Right lobe of liver (tissue), 6 donors: ENCODE results near the gene MARK4. TPM values are rescaled to one million over a fixed set of nuclear protein-coding genes. Genes with fewer than 3 reads are reported as not detected.

Experiments used
- ATAC-seq, 4 donors: fragments of 200-7000 bp; cut with Tn5 transposase; one replicate each; pipeline ENCODE4 v1.9.1; 2020; ENCODE audit warnings: mild to moderate bottlenecking in 4 of 4, moderate library complexity in 4 of 4
- DNase-seq, 3 donors: peaks; one replicate each; pipeline ENCODE4 v3.0.0-alpha.2; 2020
- H3K27ac ChIP-seq, 3 donors: fragments of 200-600 bp; one replicate each; pipeline ENCODE4 v1.8.0; 2022
- H3K27me3 ChIP-seq, 2 donors: fragments of 200-600 bp; one replicate each; pipeline ENCODE4 v1.8.0; 2022
- H3K36me3 ChIP-seq, 4 donors: fragments of 200-600 bp; sonication (generic) in 1 of 4; one replicate each; pipeline versions ENCODE4 v1.5.1 to v1.8.0; 2017 to 2022; ENCODE audit warnings: control low read depth in 1 of 4
- H3K4me1 ChIP-seq, 4 donors: fragments of 200-600 bp; sonication (generic) in 1 of 4; one replicate each; pipeline versions ENCODE4 v1.5.1 to v1.8.0; 2017 to 2022; ENCODE audit warnings: control low read depth in 1 of 4
- H3K4me3 ChIP-seq, 3 donors: fragments of 200-600 bp; one replicate each; pipeline ENCODE4 v1.8.0; 2022
- H3K9me3 ChIP-seq, 4 donors: fragments of 200-600 bp; sonication (generic) in 1 of 4; one replicate each; pipeline versions ENCODE4 v1.5.1 to v1.8.0; 2017 to 2022; ENCODE audit warnings: control low read depth in 1 of 4
- POLR2A ChIP-seq: fragments of 450-650 bp; IDR thresholded peaks from one replicate; pipeline ENCODE4 v1.6.1; 2017; ENCODE audit warnings: antibody characterized with exemption, mild to moderate bottlenecking
- WGBS: methylation state at CpG from one replicate; pipeline ENCODE4 v1.1.6; 2018; ENCODE audit warnings: low coverage, low lambda C conversion rate; ENCODE audit not compliant: insufficient coverage; ENCODE audit errors: missing lambda C conversion rate; 5-methylcytosine and 5-hydroxymethylcytosine counted together
- intact Hi-C, 2 donors: fragments of 100-400 bp; cut with DNase I; formaldehyde crosslinking; loops; one replicate each; pipeline versions ENCODE4 v1.11.2 to v1.14.1; 2022
- total RNA-seq, 6 experiments: library from RNA; depleted of rRNA in 2 of 6; stranded (reverse); fragments of >200 nt in 2 of 6; fragmentation: NEBNext Ultra II Directional in 3 of 6; extraction: Animal tissue kit (Norgen Biotek cat#: 25700) in 3 of 6; gene quantifications; one replicate each; pipeline versions ENCODE4 v1.1.0 to v1.2.4, GENCODE V29; 2016 to 2023
- TF ChIP-seq, protein P1 (sequence below), 4 donors: fragments of 200-600 bp in 3 of 4; fragments of 450-650 bp in 1 of 4; IDR thresholded peaks; one replicate each; pipeline versions ENCODE4 v1.5.1 to v1.8.0; 2016 to 2022; ENCODE audit warnings: antibody characterized with exemption in 4 of 4, mild to moderate bottlenecking in 2 of 4
- donor health status: DM: no; HTN: yes; CAD: no.
- donor health status: DM: no; HTN: no; CAD: no.
- donor health status: DM: no; HTN: no; CAD: no.
- donor health status: DM: no; HTN: yes; CAD: no.
- donor health status: DM: no; HTN: yes; CAD: no.

The MARK4 gene
- total RNA-seq, 6 experiments from 2014 or later, result 14.2 to 23.5 (median 17.5) TPM

- ATAC-seq, result no peak
- TF ChIP-seq, protein P1, sequence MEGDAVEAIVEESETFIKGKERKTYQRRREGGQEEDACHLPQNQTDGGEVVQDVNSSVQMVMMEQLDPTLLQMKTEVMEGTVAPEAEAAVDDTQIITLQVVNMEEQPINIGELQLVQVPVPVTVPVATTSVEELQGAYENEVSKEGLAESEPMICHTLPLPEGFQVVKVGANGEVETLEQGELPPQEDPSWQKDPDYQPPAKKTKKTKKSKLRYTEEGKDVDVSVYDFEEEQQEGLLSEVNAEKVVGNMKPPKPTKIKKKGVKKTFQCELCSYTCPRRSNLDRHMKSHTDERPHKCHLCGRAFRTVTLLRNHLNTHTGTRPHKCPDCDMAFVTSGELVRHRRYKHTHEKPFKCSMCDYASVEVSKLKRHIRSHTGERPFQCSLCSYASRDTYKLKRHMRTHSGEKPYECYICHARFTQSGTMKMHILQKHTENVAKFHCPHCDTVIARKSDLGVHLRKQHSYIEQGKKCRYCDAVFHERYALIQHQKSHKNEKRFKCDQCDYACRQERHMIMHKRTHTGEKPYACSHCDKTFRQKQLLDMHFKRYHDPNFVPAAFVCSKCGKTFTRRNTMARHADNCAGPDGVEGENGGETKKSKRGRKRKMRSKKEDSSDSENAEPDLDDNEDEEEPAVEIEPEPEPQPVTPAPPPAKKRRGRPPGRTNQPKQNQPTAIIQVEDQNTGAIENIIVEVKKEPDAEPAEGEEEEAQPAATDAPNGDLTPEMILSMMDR (IDR thresholded peaks at IDR 0.05), result no peak
- no peak for TF ChIP-seq POLR2A
- WGBS, result 93% methylated on average over 8 of the region's 12 CpGs
- no peaks in the 10 kb centered on the region for H3K27me3 ChIP-seq
- no peak for DNase-seq
- no peak overlapping the region for H3K4me3 ChIP-seq
- intact Hi-C loops, result no loop called here
- H3K36me3 ChIP-seq, result no peaks in the 10 kb centered on the region
- peaks cover 0 to 8% (median 3%) of the 10 kb centered on the region in 4 donors for H3K4me1 ChIP-seq
- H3K9me3 ChIP-seq, result no peaks in the 10 kb centered on the region
- H3K27ac ChIP-seq, result no peak overlapping the region
Measured at GRCh38 chr19:45303269-45304060, 52.4 kb downstream of the MARK4 start.

- Histone ChIP-seq H3K27ac (no peak overlapping the region), H3K36me3 (no peaks in the 10 kb centered on the region), H3K4me1 (peaks cover 0 to 8% (median 3%) of the 10 kb centered on the region in 4 donors), H3K27me3 (no peaks in the 10 kb centered on the region), H3K9me3 (no peaks in the 10 kb centered on the region), H3K4me3 (no peak overlapping the region)
- WGBS, result 61% methylated on average over 3 of the region's 4 CpGs
- DNase-seq (no peak), ATAC-seq (peak in 2 of 4 donors; percentile 5 to 23)
- intact Hi-C loops, result no loop called here
- TF ChIP-seq, protein P1 (IDR thresholded peaks at IDR 0.05), result no peak
- no peak for TF ChIP-seq POLR2A
Measured at GRCh38 chr19:45304141-45304926, 53.3 kb downstream of the MARK4 start.

DNA sequence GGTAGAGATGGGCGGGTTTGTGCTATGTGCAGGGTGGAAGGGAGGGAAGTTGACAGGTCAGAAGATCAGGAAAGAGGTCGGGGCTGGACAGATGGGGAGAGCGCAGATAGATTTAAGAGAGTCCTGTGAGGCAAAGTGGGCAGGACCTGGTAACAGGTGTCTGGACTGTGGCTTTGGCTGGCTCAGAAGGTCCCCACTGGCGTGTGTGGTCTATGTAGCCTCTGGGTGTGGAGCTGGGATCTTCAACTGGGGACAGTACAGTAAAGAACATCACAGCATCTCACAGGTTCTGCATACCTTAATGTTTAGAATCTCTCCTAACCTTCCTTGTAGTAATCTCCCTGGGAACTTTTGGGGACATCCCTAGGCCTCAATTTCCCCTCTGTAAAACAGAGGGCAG lies 53.9 kb downstream of the MARK4 start:
- no peak overlapping the region for H3K4me3 ChIP-seq
- WGBS, result 26% methylated on average over 4 of the region's 4 CpGs
- no peaks in the 10 kb centered on the region for H3K27me3 ChIP-seq
- no peaks in the 10 kb centered on the region for H3K9me3 ChIP-seq
- intact Hi-C loops, result no loop called here
- DNase-seq, result no peak
- H3K4me1 ChIP-seq, result peaks cover 0 to 4% (median 1%) of the 10 kb centered on the region in 4 donors
- TF ChIP-seq POLR2A, result no peak
- TF ChIP-seq, protein P1 (IDR thresholded peaks at IDR 0.05), result no peak
- H3K27ac ChIP-seq, result no peak overlapping the region
- ATAC-seq, result peak in 1 of 4 donors; percentile 8
- H3K36me3 ChIP-seq, result no peaks in the 10 kb centered on the region

GRCh38 chr19:45305421-45305820 lies 54.4 kb downstream of the MARK4 start:
- DNase-seq, result no peak
- Histone ChIP-seq H3K36me3 (no peaks in the 10 kb centered on the region), H3K9me3 (no peaks in the 10 kb centered on the region), H3K27me3 (no peaks in the 10 kb centered on the region), H3K4me3 (no peak overlapping the region), H3K4me1 (no peaks in the 10 kb centered on the region), H3K27ac (no peak overlapping the region)
- no peak for ATAC-seq
- WGBS, result 13% methylated on average over 5 of the region's 5 CpGs
- no peak for TF ChIP-seq POLR2A
- TF ChIP-seq, protein P1 (IDR thresholded peaks at IDR 0.05), result no peak
- intact Hi-C loops, result no loop called here
